ENCODE measurements around the gene C1orf159. TPM values are rescaled to one million over a fixed set of nuclear protein-coding genes. Genes with fewer than 3 reads are reported as not detected.

Gene C1orf159
- total and polyA plus RNA-seq, 2 experiments from 2014 or later: 7.1 to 25.1 TPM

- TF ChIP-seq EZH2phosphoT487 (IDR thresholded peaks at IDR 0.05; ENCODE audit: low read depth, severe bottlenecking, unreplicated experiment) (no peak), CTCF (IDR thresholded peaks at IDR 0.05; ENCODE audit: poor library complexity) (no peak), EZH2 (IDR thresholded peaks at IDR 0.05; ENCODE audit: borderline replicate concordance) (no peak)
- Histone ChIP-seq H3K4me2 (peak overlapping the region; percentile 56), H3K9me2 (replicated peaks; ENCODE audit: insufficient read depth) (no peaks in the 10 kb centered on the region), H3K4me3 (no peak overlapping the region), H3K4me1 (ENCODE audit: insufficient read depth) (peaks cover 5% of the 10 kb centered on the region), H3K9me3 (ENCODE audit: low read depth) (no peaks in the 10 kb centered on the region), H3K79me2 (no peaks in the 10 kb centered on the region), H2AFZ (no peak overlapping the region), H3K27me3 (no peaks in the 10 kb centered on the region), H3K27ac (peak overlapping the region; percentile 48), H4K20me1 (ENCODE audit: insufficient read depth, poor library complexity, severe bottlenecking) (no peaks in the 10 kb centered on the region), H3K36me3 (replicated peaks; ENCODE audit: insufficient read depth, low read depth) (no peaks in the 10 kb centered on the region)
- WGBS (ENCODE audit: low lambda C conversion rate, missing lambda C conversion rate): 88% methylated on average over 25 of the region's 28 CpGs
- DNase-seq (ENCODE audit: low spot score): no peak
These were observed 42.8 kb downstream of the C1orf159 start for GRCh38 chr1:1072849-1073742.

- no peak for TF ChIP-seq EZH2 (IDR thresholded peaks at IDR 0.05; ENCODE audit: borderline replicate concordance)
- no peak for TF ChIP-seq EZH2phosphoT487 (IDR thresholded peaks at IDR 0.05; ENCODE audit: low read depth, severe bottlenecking, unreplicated experiment)
- no peak for TF ChIP-seq CTCF (IDR thresholded peaks at IDR 0.05; ENCODE audit: poor library complexity)
- Histone ChIP-seq H3K27me3 (no peaks in the 10 kb centered on the region), H3K9me3 (ENCODE audit: low read depth) (no peaks in the 10 kb centered on the region), H3K36me3 (replicated peaks; ENCODE audit: insufficient read depth, low read depth) (no peaks in the 10 kb centered on the region), H3K9me2 (replicated peaks; ENCODE audit: insufficient read depth) (no peaks in the 10 kb centered on the region), H4K20me1 (ENCODE audit: insufficient read depth, poor library complexity, severe bottlenecking) (no peaks in the 10 kb centered on the region), H3K4me2 (no peak overlapping the region), H2AFZ (no peak overlapping the region), H3K27ac (no peak overlapping the region), H3K4me1 (ENCODE audit: insufficient read depth) (peaks cover 5% of the 10 kb centered on the region), H3K79me2 (no peaks in the 10 kb centered on the region), H3K4me3 (no peak overlapping the region)
- WGBS (ENCODE audit: low lambda C conversion rate, missing lambda C conversion rate): 87% methylated on average over 21 of the region's 21 CpGs
- DNase-seq (ENCODE audit: low spot score): no peak
These were observed 43.5 kb downstream of the C1orf159 start for GRCh38 chr1:1072299-1072848.

GRCh38 chr1:1071486-1072298, 44.2 kb downstream of the C1orf159 start:
- H3K79me2 ChIP-seq: no peaks in the 10 kb centered on the region
- TF ChIP-seq EZH2 (IDR thresholded peaks at IDR 0.05; ENCODE audit: borderline replicate concordance) (no peak), CTCF (IDR thresholded peaks at IDR 0.05; ENCODE audit: poor library complexity) (no peak), EZH2phosphoT487 (IDR thresholded peaks at IDR 0.05; ENCODE audit: low read depth, severe bottlenecking, unreplicated experiment) (no peak)
- no peak overlapping the region for H3K27ac ChIP-seq
- no peaks in the 10 kb centered on the region for H3K27me3 ChIP-seq
- H3K9me3 ChIP-seq (ENCODE audit: low read depth): no peaks in the 10 kb centered on the region
- no peak overlapping the region for H2AFZ ChIP-seq
- H3K36me3 ChIP-seq (replicated peaks; ENCODE audit: insufficient read depth, low read depth): no peaks in the 10 kb centered on the region
- no peak for DNase-seq (ENCODE audit: low spot score)
- peaks cover 5% of the 10 kb centered on the region for H3K4me1 ChIP-seq (ENCODE audit: insufficient read depth)
- H4K20me1 ChIP-seq (ENCODE audit: insufficient read depth, poor library complexity, severe bottlenecking): no peaks in the 10 kb centered on the region
- H3K4me2 ChIP-seq: no peak overlapping the region
- WGBS (ENCODE audit: low lambda C conversion rate, missing lambda C conversion rate): 89% methylated on average over 34 of the region's 56 CpGs
- no peaks in the 10 kb centered on the region for H3K9me2 ChIP-seq (replicated peaks; ENCODE audit: insufficient read depth)
- H3K4me3 ChIP-seq: no peak overlapping the region
